H9 (cell line): ENCODE data around the gene TMEM266. TPM values are rescaled to one million over a fixed set of nuclear protein-coding genes. Genes with fewer than 3 reads are reported as not detected.

ENCODE experiments used
- DNase-seq: peaks from one replicate; pipeline ENCODE4 v3.0.0-alpha.2; 2017
- H2AFZ ChIP-seq: one replicate; pipeline ENCODE4 v1.6.1; 2013; ENCODE audit warnings: mild to moderate bottlenecking, low read length, control low read depth, moderate library complexity
- H2AK5ac ChIP-seq: 2 replicates; pipeline ENCODE4 v1.6.1; 2013; ENCODE audit warnings: low read length, control low read depth, mixed read lengths; ENCODE audit not compliant: insufficient read length
- H2BK120ac ChIP-seq: one replicate; pipeline ENCODE4 v1.6.1; 2013; ENCODE audit warnings: low read depth, mild to moderate bottlenecking, low read length, control low read depth, inconsistent platforms; ENCODE audit not compliant: poor library complexity, severe bottlenecking
- H2BK12ac ChIP-seq: 2 replicates; pipeline ENCODE4 v1.6.1; 2013; ENCODE audit warnings: low read length, control low read depth, mixed read lengths, low read depth; ENCODE audit not compliant: insufficient read length
- H2BK15ac ChIP-seq: 2 replicates; pipeline ENCODE4 v1.6.1; 2013; ENCODE audit warnings: low read depth, low read length, control low read depth
- H2BK20ac ChIP-seq: one replicate; pipeline ENCODE4 v1.6.1; 2013; ENCODE audit warnings: low read depth, mild to moderate bottlenecking, low read length, control low read depth, inconsistent platforms; ENCODE audit not compliant: poor library complexity, severe bottlenecking
- H2BK5ac ChIP-seq: 2 replicates; pipeline ENCODE4 v1.6.1; 2013; ENCODE audit warnings: low read length, control low read depth, mixed read lengths; ENCODE audit not compliant: insufficient read length
- H3K14ac ChIP-seq: 2 replicates; pipeline ENCODE4 v1.6.1; 2013; ENCODE audit warnings: low read length, control low read depth; ENCODE audit not compliant: insufficient read depth
- H3K18ac ChIP-seq: 2 replicates; pipeline ENCODE4 v1.6.1; 2013; ENCODE audit warnings: low read depth, mild to moderate bottlenecking, mixed read lengths, low read length, control low read depth; ENCODE audit not compliant: insufficient read length
- H3K23ac ChIP-seq: 2 replicates; pipeline ENCODE4 v1.6.1; 2013; ENCODE audit warnings: low read length, control low read depth, mixed read lengths, low read depth; ENCODE audit not compliant: insufficient read length
- H3K23me2 ChIP-seq: 2 replicates; pipeline ENCODE4 v1.6.1; 2013; ENCODE audit warnings: low read depth, mild to moderate bottlenecking, mixed read lengths, low read length, control low read depth; ENCODE audit not compliant: insufficient read length, poor library complexity, severe bottlenecking
- H3K27ac ChIP-seq: 2 replicates; pipeline ENCODE4 v1.5.1; 2013; ENCODE audit warnings: low read length, control low read depth, mixed read lengths, low read depth; ENCODE audit not compliant: insufficient read length
- H3K27me3 ChIP-seq: 2 replicates; pipeline ENCODE4 v1.6.1; 2013; ENCODE audit warnings: low read length, control low read depth, inconsistent platforms; ENCODE audit not compliant: insufficient read depth
- H3K4ac ChIP-seq: 2 replicates; pipeline ENCODE4 v1.6.1; 2013; ENCODE audit warnings: low read depth, mild to moderate bottlenecking, control low read depth, inconsistent platforms, low read length, moderate library complexity
- H3K4me1 ChIP-seq: 2 replicates; pipeline ENCODE4 v1.6.1; 2013; ENCODE audit warnings: low read length, control low read depth, inconsistent platforms; ENCODE audit not compliant: insufficient read depth
- H3K4me2 ChIP-seq: 2 replicates; pipeline ENCODE4 v1.6.1; 2013; ENCODE audit warnings: low read length, control low read depth, mixed read lengths; ENCODE audit not compliant: insufficient read length, insufficient read depth
- H3K56ac ChIP-seq: 2 replicates; pipeline ENCODE4 v1.6.1; 2013; ENCODE audit warnings: low read depth, mild to moderate bottlenecking, mixed read lengths, low read length, control low read depth; ENCODE audit not compliant: insufficient read length
- H3K79me1 ChIP-seq: 2 replicates; pipeline ENCODE4 v1.6.1; 2013; ENCODE audit warnings: low read depth, mild to moderate bottlenecking, moderate library complexity, low read length, control low read depth, inconsistent platforms; ENCODE audit not compliant: insufficient read depth, poor library complexity, severe bottlenecking
- H3K79me2 ChIP-seq: 2 replicates; pipeline ENCODE4 v1.6.1; 2013; ENCODE audit warnings: low read length, control low read depth, inconsistent platforms; ENCODE audit not compliant: insufficient read depth
- H3K9ac ChIP-seq: 2 replicates; pipeline ENCODE4 v1.6.1; 2013; ENCODE audit warnings: low read length, control low read depth, mixed read lengths; ENCODE audit not compliant: insufficient read length; ENCODE audit errors: extremely low read depth
- H3K9me3 ChIP-seq: one replicate; pipeline ENCODE4 v1.6.1; 2013; ENCODE audit warnings: low read depth, low read length, inconsistent platforms; ENCODE audit not compliant: control insufficient read depth
- H3T11ph ChIP-seq: one replicate; pipeline ENCODE4 v1.6.1; 2013; ENCODE audit warnings: mild to moderate bottlenecking, low read length, control low read depth, inconsistent platforms
- H4K20me1 ChIP-seq: one replicate; pipeline ENCODE4 v1.6.1; 2013; ENCODE audit not compliant: control insufficient read depth, insufficient read length, insufficient read depth
- H4K5ac ChIP-seq: 2 replicates; pipeline ENCODE4 v1.6.1; 2013; ENCODE audit warnings: low read depth, mild to moderate bottlenecking, mixed read lengths, low read length, control low read depth; ENCODE audit not compliant: insufficient read length
- H4K8ac ChIP-seq: replicated peaks from 2 replicates; pipeline ENCODE4 v1.6.1; 2013; ENCODE audit warnings: low read length, control low read depth, mixed read lengths, low read depth; ENCODE audit not compliant: insufficient read length
- H4K91ac ChIP-seq: 2 replicates; pipeline ENCODE4 v1.6.1; 2013; ENCODE audit warnings: low read depth, mild to moderate bottlenecking, moderate library complexity, mixed read lengths, low read length, control low read depth; ENCODE audit not compliant: insufficient read length
- H3K27ac Mint-ChIP-seq, 3 experiments: 2 replicates in 2 of 3; 3 replicates in 1 of 3; pipeline ENCODE4 v1.8.0; 2020 to 2021; ENCODE audit warnings: mixed read lengths in 3 of 3, mild to moderate bottlenecking in 1 of 3, moderate library complexity in 1 of 3
- H3K27me3 Mint-ChIP-seq: 2 replicates; pipeline ENCODE4 v1.8.0; 2021; ENCODE audit warnings: low read depth, mild to moderate bottlenecking, moderate library complexity, mixed read lengths
- H3K36me3 Mint-ChIP-seq, 3 experiments: 2 replicates in 2 of 3; 3 replicates in 1 of 3; pipeline ENCODE4 v1.8.0; 2020 to 2021; ENCODE audit warnings: low read depth in 3 of 3, mixed read lengths in 3 of 3; ENCODE audit not compliant: insufficient read depth in 1 of 3
- H3K4me1 Mint-ChIP-seq, 2 experiments: 2 replicates each; pipeline ENCODE4 v1.8.0; 2020; ENCODE audit warnings: mixed read lengths in 2 of 2
- H3K4me3 Mint-ChIP-seq, 2 experiments: 2 replicates in 1 of 2; 3 replicates in 1 of 2; pipeline ENCODE4 v1.8.0; 2020 to 2021; ENCODE audit warnings: mild to moderate bottlenecking in 2 of 2, mixed read lengths in 2 of 2, moderate library complexity in 1 of 2
- H3K9me3 Mint-ChIP-seq, 2 experiments: 2 replicates in 1 of 2; 3 replicates in 1 of 2; pipeline ENCODE4 v1.8.0; 2020; ENCODE audit warnings: mild to moderate bottlenecking in 2 of 2, mixed read lengths in 2 of 2, moderate library complexity in 1 of 2
- WGBS: extraction: QIAGEN DNeasy Blood & Tissue Kit; methylation state at CpG from one replicate; pipeline ENCODE4 v1.1.7; 2013; ENCODE audit warnings: missing lambda C conversion rate, low lambda C conversion rate, mixed read lengths; ENCODE audit not compliant: insufficient read length; ENCODE audit errors: extremely low coverage; 5-methylcytosine and 5-hydroxymethylcytosine counted together
- total RNA-seq: library from RNA; stranded (reverse); gene quantifications from 2 replicates; pipeline ENCODE4 v1.2.1, GENCODE V29; 2021
- TF ChIP-seq, protein P1 (sequence below): fragments of 200-600 bp; sonication (generic); conservative IDR thresholded peaks from 3 replicates; pipeline ENCODE4 v1.8.0; 2021; ENCODE audit warnings: antibody characterized with exemption, mild to moderate bottlenecking

TMEM266 gene
- total RNA-seq, 1 experiment from 2014 or later = 0.81 TPM

GRCh38 chr15:76163457-76164295 lies 103.9 kb downstream of the TMEM266 start:
- no peak overlapping the region for H4K5ac ChIP-seq
- no peak overlapping the region for H3K27ac ChIP-seq
- no peak overlapping the region for H4K91ac ChIP-seq
- H3K14ac ChIP-seq = no peak overlapping the region
- no peaks in the 10 kb centered on the region for H3K9me3 Mint-ChIP-seq
- H3K4me3 Mint-ChIP-seq = no peak overlapping the region
- no peak overlapping the region for H4K8ac ChIP-seq
- H3K4me2 ChIP-seq = no peak overlapping the region
- no peak overlapping the region for H2AK5ac ChIP-seq
- no peaks in the 10 kb centered on the region for H3K79me2 ChIP-seq
- no peaks in the 10 kb centered on the region for H3K27me3 ChIP-seq
- H3K23ac ChIP-seq = no peak overlapping the region
- H3K27ac Mint-ChIP-seq = peak overlapping the region in 1 of 3 experiments; percentile 88; a peak in 2 of 7 replicates
- H2BK5ac ChIP-seq = no peak overlapping the region
- TF ChIP-seq, protein P1, sequence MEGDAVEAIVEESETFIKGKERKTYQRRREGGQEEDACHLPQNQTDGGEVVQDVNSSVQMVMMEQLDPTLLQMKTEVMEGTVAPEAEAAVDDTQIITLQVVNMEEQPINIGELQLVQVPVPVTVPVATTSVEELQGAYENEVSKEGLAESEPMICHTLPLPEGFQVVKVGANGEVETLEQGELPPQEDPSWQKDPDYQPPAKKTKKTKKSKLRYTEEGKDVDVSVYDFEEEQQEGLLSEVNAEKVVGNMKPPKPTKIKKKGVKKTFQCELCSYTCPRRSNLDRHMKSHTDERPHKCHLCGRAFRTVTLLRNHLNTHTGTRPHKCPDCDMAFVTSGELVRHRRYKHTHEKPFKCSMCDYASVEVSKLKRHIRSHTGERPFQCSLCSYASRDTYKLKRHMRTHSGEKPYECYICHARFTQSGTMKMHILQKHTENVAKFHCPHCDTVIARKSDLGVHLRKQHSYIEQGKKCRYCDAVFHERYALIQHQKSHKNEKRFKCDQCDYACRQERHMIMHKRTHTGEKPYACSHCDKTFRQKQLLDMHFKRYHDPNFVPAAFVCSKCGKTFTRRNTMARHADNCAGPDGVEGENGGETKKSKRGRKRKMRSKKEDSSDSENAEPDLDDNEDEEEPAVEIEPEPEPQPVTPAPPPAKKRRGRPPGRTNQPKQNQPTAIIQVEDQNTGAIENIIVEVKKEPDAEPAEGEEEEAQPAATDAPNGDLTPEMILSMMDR = no peak
- no peak overlapping the region for H2BK20ac ChIP-seq
- no peak for DNase-seq
- no peak overlapping the region for H3K56ac ChIP-seq
- H3K4me1 Mint-ChIP-seq = peaks cover 6 to 15% of the 10 kb centered on the region in 2 experiments
- no peaks in the 10 kb centered on the region; the same call in 1 of the 2 replicates for H3K4me1 ChIP-seq
- H2BK12ac ChIP-seq = no peak overlapping the region
- WGBS = no CpG with 5 or more reads among the region's 21 CpGs
- H3K79me1 ChIP-seq = no peaks in the 10 kb centered on the region
- H3K9me3 ChIP-seq = no peaks in the 10 kb centered on the region
- H4K20me1 ChIP-seq = peaks cover 3% of the 10 kb centered on the region
- peaks cover 3% of the 10 kb centered on the region for H3K27me3 Mint-ChIP-seq
- H2BK15ac ChIP-seq = no peak overlapping the region
- no peaks in the 10 kb centered on the region; a peak in 1 of 7 replicates for H3K36me3 Mint-ChIP-seq
- no peak overlapping the region for H3K4ac ChIP-seq
- H3T11ph ChIP-seq = no peak overlapping the region
- no peak overlapping the region for H2AFZ ChIP-seq
- no peak overlapping the region for H2BK120ac ChIP-seq
- H3K23me2 ChIP-seq = no peaks in the 10 kb centered on the region
- no peak overlapping the region for H3K18ac ChIP-seq
- H3K9ac ChIP-seq = no peak overlapping the region
